Testis (tissue), 2 donors: Measurements from ENCODE around the gene CA11.

ENCODE experiments used
- CTCF ChIP-seq, 3 experiments: fragments of 450-650 bp in 2 of 3; fragments of 200-600 bp in 1 of 3; sonication (generic) in 1 of 3; IDR thresholded peaks; one replicate each; pipeline ENCODE4 v1.5.1; 2016 to 2019; ENCODE audit warnings: antibody characterized with exemption in 3 of 3, mild to moderate bottlenecking in 2 of 3, moderate library complexity in 1 of 3
- POLR2A ChIP-seq: fragments of 450-650 bp; IDR thresholded peaks from one replicate; pipeline ENCODE4 v1.6.1; 2017; ENCODE audit warnings: antibody characterized with exemption, mild to moderate bottlenecking, moderate library complexity

- TF ChIP-seq CTCF (IDR thresholded peaks at IDR 0.05): no peak
- TF ChIP-seq POLR2A: no peak
Measured at GRCh38 chr19:48668761-48669160, 22.8 kb upstream of the CA11 start.
